ENCODE measurements around the gene MAFF. TPM values are rescaled to one million over a fixed set of nuclear protein-coding genes. Genes with fewer than 3 reads are reported as not detected.

The MAFF gene
- total RNA-seq, 1 experiment from 2014 or later = 4.6 TPM

- no peak for TF ChIP-seq ZNF423 (CRISPR knock-in tag; IDR thresholded peaks at IDR 0.05)
- no peak for TF ChIP-seq ATF2 (CRISPR knock-in tag; IDR thresholded peaks at IDR 0.05; ENCODE audit: borderline replicate concordance, low read depth)
- TF ChIP-seq TEAD4 (CRISPR knock-in tag; IDR thresholded peaks at IDR 0.05) = no peak
- no peak for TF ChIP-seq FOXJ3 (CRISPR knock-in tag; IDR thresholded peaks at IDR 0.05; ENCODE audit: borderline replicate concordance)
- TF ChIP-seq ZNF317 (CRISPR knock-in tag; IDR thresholded peaks at IDR 0.05; ENCODE audit: borderline replicate concordance, low read depth) = no peak
- TF ChIP-seq SP1 (CRISPR knock-in tag; conservative IDR thresholded peaks at IDR 0.05) = no peak
- TF ChIP-seq TP53 (CRISPR knock-in tag; IDR thresholded peaks at IDR 0.05) = no peak
- no peak for TF ChIP-seq SMAD3 (CRISPR knock-in tag; IDR thresholded peaks at IDR 0.05; ENCODE audit: borderline replicate concordance)
- no peak for TF ChIP-seq KAT7 (CRISPR knock-in tag; IDR thresholded peaks at IDR 0.05; ENCODE audit: borderline replicate concordance)
- TF ChIP-seq MXD4 (CRISPR knock-in tag; IDR thresholded peaks at IDR 0.05; ENCODE audit: borderline replicate concordance) = no peak
- no peak for TF ChIP-seq CREB1 (CRISPR knock-in tag; IDR thresholded peaks at IDR 0.05)
- TF ChIP-seq CDX4 (CRISPR knock-in tag; IDR thresholded peaks at IDR 0.05; ENCODE audit: borderline replicate concordance) = no peak
- TF ChIP-seq ZNF396 (CRISPR knock-in tag; IDR thresholded peaks at IDR 0.05; ENCODE audit: borderline replicate concordance) = no peak
- TF ChIP-seq JUN (CRISPR knock-in tag; IDR thresholded peaks at IDR 0.05) = no peak
- TF ChIP-seq ZNF232 (CRISPR knock-in tag; IDR thresholded peaks at IDR 0.05) = no peak
- TF ChIP-seq NFE2L1 (CRISPR knock-in tag; IDR thresholded peaks at IDR 0.05) = no peak
- TF ChIP-seq ZNF425 (CRISPR knock-in tag; conservative IDR thresholded peaks at IDR 0.05) = no peak
- no peak for DNase-seq (ENCODE audit: low spot score)
- Mint-ChIP-seq H3K4me1 (no peaks in the 10 kb centered on the region), H3K27me3 (ENCODE audit: low read depth) (peaks cover 31% of the 10 kb centered on the region), H3K36me3 (no peaks in the 10 kb centered on the region), H3K9me3 (no peaks in the 10 kb centered on the region), H3K4me3 (no peak overlapping the region), H3K27ac (no peak overlapping the region)
- ATAC-seq = no peak
- POLR2A ChIA-PET = no interaction called here
- CTCF ChIA-PET = interaction anchor here (0.6 to 1.4 kb wide), 4 partner anchors 10 to 94 kb away, joined by 3 to 4 read pairs (median 3); no protein-coding TSS in a partner anchor
These were observed 9.9 kb upstream of the MAFF start for GRCh38 chr22:38191731-38192474.

GRCh38 chr22:38192475-38192863, 9.3 kb upstream of the MAFF start:
- Mint-ChIP-seq H3K27me3 (ENCODE audit: low read depth) (peaks cover 31% of the 10 kb centered on the region), H3K4me3 (no peak overlapping the region), H3K4me1 (no peaks in the 10 kb centered on the region), H3K27ac (no peak overlapping the region), H3K36me3 (no peaks in the 10 kb centered on the region), H3K9me3 (no peaks in the 10 kb centered on the region)
- TF ChIP-seq SMAD3 (CRISPR knock-in tag; IDR thresholded peaks at IDR 0.05; ENCODE audit: borderline replicate concordance) (no peak), EMX1 (CRISPR knock-in tag; IDR thresholded peaks at IDR 0.05) (no peak), NR2C2 (CRISPR knock-in tag; IDR thresholded peaks at IDR 0.05) (no peak), ERG (CRISPR knock-in tag; IDR thresholded peaks at IDR 0.05) (no peak), CTCF (IDR thresholded peaks at IDR 0.05) (no peak), ZSCAN18 (CRISPR knock-in tag; IDR thresholded peaks at IDR 0.05) (no peak), GTF2I (CRISPR knock-in tag; conservative IDR thresholded peaks at IDR 0.05) (no peak), USF1 (CRISPR knock-in tag; IDR thresholded peaks at IDR 0.05) (no peak), ESRRA (CRISPR knock-in tag; IDR thresholded peaks at IDR 0.05; ENCODE audit: borderline replicate concordance) (no peak), FOXP1 (CRISPR knock-in tag; IDR thresholded peaks at IDR 0.05; ENCODE audit: borderline replicate concordance) (no peak)
- DNase-seq (ENCODE audit: low spot score) (no peak), ATAC-seq (no peak)
- CTCF ChIA-PET = interaction anchor here (1.2 to 1.4 kb wide), 2 partner anchors 10 to 78 kb away, joined by 3 to 4 read pairs; no protein-coding TSS in a partner anchor
- POLR2A ChIA-PET = interaction anchor here (0.9 kb wide), 1 partner anchor 11 kb away, joined by 3 read pairs; the partner anchor contains the start of gene PLA2G6
